Mammary epithelial cell (primary cell): ENCODE measurements around the gene SMYD2.

Experiments
- EZH2 ChIP-seq: IDR thresholded peaks from 2 replicates; pipeline ENCODE4 v1.6.1; 2012; ENCODE audit warnings: low read length, inconsistent platforms, borderline replicate concordance
- TF ChIP-seq, protein P1 (sequence below), 2 donors: IDR thresholded peaks in 1 of 2; conservative IDR thresholded peaks in 1 of 2; 2 replicates each; pipeline ENCODE4 v1.5.1; 2011 to 2012; ENCODE audit warnings: inconsistent platforms in 2 of 2, low read length in 2 of 2, mild to moderate bottlenecking in 2 of 2, control low read depth in 1 of 2, low read depth in 1 of 2; ENCODE audit not compliant: insufficient read depth in 1 of 2; ENCODE audit errors: extremely low read depth in 1 of 2

DNA sequence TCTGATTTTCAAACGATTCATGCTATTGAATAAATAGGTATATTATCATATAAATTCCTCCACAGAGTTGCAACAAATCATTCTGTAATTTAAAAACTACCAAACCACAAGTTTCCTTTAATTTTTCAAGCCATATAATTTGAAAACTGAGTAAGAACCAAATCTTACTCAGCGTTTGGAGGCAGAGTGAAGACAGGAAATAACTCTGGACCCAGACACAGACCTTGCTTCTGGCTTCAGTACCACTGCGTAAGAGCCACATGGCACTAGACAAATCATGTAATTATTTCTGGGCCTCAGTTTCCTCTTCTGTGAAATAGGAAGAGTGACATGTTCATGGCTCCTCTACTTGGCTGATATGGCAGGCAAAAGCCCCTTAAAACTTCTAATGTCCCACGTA lies 82.4 kb downstream of the SMYD2 start:
- TF ChIP-seq, protein P1, sequence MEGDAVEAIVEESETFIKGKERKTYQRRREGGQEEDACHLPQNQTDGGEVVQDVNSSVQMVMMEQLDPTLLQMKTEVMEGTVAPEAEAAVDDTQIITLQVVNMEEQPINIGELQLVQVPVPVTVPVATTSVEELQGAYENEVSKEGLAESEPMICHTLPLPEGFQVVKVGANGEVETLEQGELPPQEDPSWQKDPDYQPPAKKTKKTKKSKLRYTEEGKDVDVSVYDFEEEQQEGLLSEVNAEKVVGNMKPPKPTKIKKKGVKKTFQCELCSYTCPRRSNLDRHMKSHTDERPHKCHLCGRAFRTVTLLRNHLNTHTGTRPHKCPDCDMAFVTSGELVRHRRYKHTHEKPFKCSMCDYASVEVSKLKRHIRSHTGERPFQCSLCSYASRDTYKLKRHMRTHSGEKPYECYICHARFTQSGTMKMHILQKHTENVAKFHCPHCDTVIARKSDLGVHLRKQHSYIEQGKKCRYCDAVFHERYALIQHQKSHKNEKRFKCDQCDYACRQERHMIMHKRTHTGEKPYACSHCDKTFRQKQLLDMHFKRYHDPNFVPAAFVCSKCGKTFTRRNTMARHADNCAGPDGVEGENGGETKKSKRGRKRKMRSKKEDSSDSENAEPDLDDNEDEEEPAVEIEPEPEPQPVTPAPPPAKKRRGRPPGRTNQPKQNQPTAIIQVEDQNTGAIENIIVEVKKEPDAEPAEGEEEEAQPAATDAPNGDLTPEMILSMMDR (conservative IDR thresholded peaks at IDR 0.05 in 1 of 2, IDR thresholded peaks at IDR 0.05 in 1 of 2; ENCODE audit: extremely low read depth in 1 of 2, insufficient read depth in 1 of 2, low read depth in 1 of 2, low read length in 2 of 2), result no peak
- no peak for TF ChIP-seq EZH2
